SU-DHL-6 (cell line): Measurements from ENCODE around the gene HS2ST1.

Experiments
- EZH2phosphoT487 ChIP-seq: fragments of 200-600 bp; sonication (generic), shearing (Covaris generic); conservative IDR thresholded peaks from 2 replicates; pipeline ENCODE4 v1.6.1; 2018; ENCODE audit warnings: mild to moderate bottlenecking, antibody characterized with exemption, low read length, moderate library complexity, mixed read lengths
- TF ChIP-seq, protein P1 (sequence below): fragments of 200-600 bp; sonication (generic); IDR thresholded peaks from one replicate; pipeline ENCODE4 v1.5.1; 2017; ENCODE audit warnings: antibody characterized with exemption, mild to moderate bottlenecking, low read length, moderate library complexity; ENCODE audit not compliant: insufficient read depth, poor library complexity, severe bottlenecking

DNA sequence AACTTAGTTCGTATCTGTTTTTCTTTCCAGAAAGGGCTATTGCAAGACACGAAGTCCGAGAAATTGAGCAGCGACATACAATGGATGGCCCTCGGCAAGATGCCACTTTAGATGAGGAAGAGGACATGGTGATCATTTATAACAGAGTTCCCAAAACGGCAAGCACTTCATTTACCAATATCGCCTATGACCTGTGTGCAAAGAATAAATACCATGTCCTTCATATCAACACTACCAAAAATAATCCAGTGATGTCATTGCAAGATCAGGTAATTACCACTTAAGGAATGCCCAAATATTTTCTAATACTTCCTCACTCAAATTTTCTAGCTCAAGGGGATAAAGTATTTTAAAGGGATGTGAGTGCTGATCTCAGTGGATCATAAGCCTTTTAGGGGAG lies 158.5 kb downstream of the HS2ST1 start:
- TF ChIP-seq, protein P1, sequence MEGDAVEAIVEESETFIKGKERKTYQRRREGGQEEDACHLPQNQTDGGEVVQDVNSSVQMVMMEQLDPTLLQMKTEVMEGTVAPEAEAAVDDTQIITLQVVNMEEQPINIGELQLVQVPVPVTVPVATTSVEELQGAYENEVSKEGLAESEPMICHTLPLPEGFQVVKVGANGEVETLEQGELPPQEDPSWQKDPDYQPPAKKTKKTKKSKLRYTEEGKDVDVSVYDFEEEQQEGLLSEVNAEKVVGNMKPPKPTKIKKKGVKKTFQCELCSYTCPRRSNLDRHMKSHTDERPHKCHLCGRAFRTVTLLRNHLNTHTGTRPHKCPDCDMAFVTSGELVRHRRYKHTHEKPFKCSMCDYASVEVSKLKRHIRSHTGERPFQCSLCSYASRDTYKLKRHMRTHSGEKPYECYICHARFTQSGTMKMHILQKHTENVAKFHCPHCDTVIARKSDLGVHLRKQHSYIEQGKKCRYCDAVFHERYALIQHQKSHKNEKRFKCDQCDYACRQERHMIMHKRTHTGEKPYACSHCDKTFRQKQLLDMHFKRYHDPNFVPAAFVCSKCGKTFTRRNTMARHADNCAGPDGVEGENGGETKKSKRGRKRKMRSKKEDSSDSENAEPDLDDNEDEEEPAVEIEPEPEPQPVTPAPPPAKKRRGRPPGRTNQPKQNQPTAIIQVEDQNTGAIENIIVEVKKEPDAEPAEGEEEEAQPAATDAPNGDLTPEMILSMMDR = no peak
- TF ChIP-seq EZH2phosphoT487 = no peak
